ENCODE measurements around the gene JAKMIP1.

DNA sequence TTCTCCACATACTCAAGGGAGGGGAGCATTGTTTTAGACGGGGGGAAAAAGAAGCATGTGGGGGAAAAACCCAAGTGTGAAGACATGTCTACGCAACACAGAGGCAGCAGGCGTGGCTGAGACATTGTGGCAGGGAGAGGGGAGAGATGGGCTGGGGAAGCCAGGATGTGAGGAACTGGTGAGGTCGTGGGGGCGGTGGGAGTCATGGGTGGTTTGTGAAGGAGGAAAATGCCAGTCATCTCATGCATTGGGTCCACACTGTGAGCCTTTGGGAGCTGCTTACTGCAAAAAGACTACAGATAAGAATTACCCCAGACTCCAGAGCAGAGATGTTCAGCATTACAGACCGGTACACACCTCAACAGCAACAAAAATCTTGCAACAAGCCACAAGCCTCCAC, 2.1 kb downstream of the JAKMIP1 start:
- TF ChIP-seq, protein P1, sequence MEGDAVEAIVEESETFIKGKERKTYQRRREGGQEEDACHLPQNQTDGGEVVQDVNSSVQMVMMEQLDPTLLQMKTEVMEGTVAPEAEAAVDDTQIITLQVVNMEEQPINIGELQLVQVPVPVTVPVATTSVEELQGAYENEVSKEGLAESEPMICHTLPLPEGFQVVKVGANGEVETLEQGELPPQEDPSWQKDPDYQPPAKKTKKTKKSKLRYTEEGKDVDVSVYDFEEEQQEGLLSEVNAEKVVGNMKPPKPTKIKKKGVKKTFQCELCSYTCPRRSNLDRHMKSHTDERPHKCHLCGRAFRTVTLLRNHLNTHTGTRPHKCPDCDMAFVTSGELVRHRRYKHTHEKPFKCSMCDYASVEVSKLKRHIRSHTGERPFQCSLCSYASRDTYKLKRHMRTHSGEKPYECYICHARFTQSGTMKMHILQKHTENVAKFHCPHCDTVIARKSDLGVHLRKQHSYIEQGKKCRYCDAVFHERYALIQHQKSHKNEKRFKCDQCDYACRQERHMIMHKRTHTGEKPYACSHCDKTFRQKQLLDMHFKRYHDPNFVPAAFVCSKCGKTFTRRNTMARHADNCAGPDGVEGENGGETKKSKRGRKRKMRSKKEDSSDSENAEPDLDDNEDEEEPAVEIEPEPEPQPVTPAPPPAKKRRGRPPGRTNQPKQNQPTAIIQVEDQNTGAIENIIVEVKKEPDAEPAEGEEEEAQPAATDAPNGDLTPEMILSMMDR (IDR thresholded peaks at IDR 0.05; ENCODE audit: poor library complexity, severe bottlenecking), result no peak
- TF ChIP-seq EP300 (conservative IDR thresholded peaks at IDR 0.05; ENCODE audit: poor library complexity, severe bottlenecking) (no peak), EZH2 (IDR thresholded peaks at IDR 0.05; ENCODE audit: borderline replicate concordance, insufficient read depth, low read length, poor library complexity, severe bottlenecking) (no peak), TAF1 (IDR thresholded peaks at IDR 0.05; ENCODE audit: low read depth) (no peak)

All from neural cell (in vitro differentiated cells).